T-helper 1 cell treated with Interleukin-12 subunit alpha and Interleukin-12 subunit beta and Interleukin-4 antibody, amounts not matched to agents 30 μg/mL and 1 μg/mL, for 36 hours (primary cell): ENCODE results near the gene IGSF22.
"Not testable (repeated sequence)": the region's sequence is repeated elsewhere in the genome, so short reads cannot be mapped to it uniquely, and the experiment has no call there.

Experiments
- H3K27ac Mint-ChIP-seq: one replicate; pipeline ENCODE4 v1.8.0; 2021; ENCODE audit warnings: mild to moderate bottlenecking, mixed read lengths
- H3K27me3 Mint-ChIP-seq: one replicate; pipeline ENCODE4 v1.8.0; 2021; ENCODE audit warnings: low read depth, mixed read lengths
- H3K36me3 Mint-ChIP-seq: one replicate; pipeline ENCODE4 v1.8.0; 2021; ENCODE audit warnings: low read depth, mixed read lengths
- H3K4me1 Mint-ChIP-seq: one replicate; pipeline ENCODE4 v1.8.0; 2021; ENCODE audit warnings: low read depth, mixed read lengths
- H3K4me3 Mint-ChIP-seq: one replicate; pipeline ENCODE4 v1.8.0; 2021; ENCODE audit warnings: mild to moderate bottlenecking, moderate library complexity, mixed read lengths
- H3K9me3 Mint-ChIP-seq: one replicate; pipeline ENCODE4 v1.8.0; 2021; ENCODE audit warnings: mixed read lengths

Gene IGSF22

GRCh38 chr11:18669219-18669596, 56.8 kb downstream of the IGSF22 start:
- Mint-ChIP-seq H3K4me1 (peaks cover 27% of the 10 kb centered on the region), H3K27me3 (peaks cover 5% of the 10 kb centered on the region), H3K4me3 (no peak overlapping the region), H3K27ac (peak overlapping the region; percentile 43), H3K9me3 (no peaks in the 10 kb centered on the region), H3K36me3 (no peaks in the 10 kb centered on the region)

- H3K36me3 Mint-ChIP-seq, result no peaks in the 10 kb centered on the region
- H3K4me3 Mint-ChIP-seq, result no peak overlapping the region
- peaks cover 27% of the 10 kb centered on the region for H3K4me1 Mint-ChIP-seq
- H3K9me3 Mint-ChIP-seq, result no peaks in the 10 kb centered on the region
- peaks cover 5% of the 10 kb centered on the region for H3K27me3 Mint-ChIP-seq
- peak overlapping the region; percentile 52 for H3K27ac Mint-ChIP-seq
Observed at GRCh38 chr11:18668131-18668530, 57.9 kb downstream of the IGSF22 start.

- Mint-ChIP-seq H3K27me3 (peaks cover 20% of the 10 kb centered on the region), H3K4me1 (peaks cover 21% of the 10 kb centered on the region), H3K4me3 (peak overlapping the region; percentile 47), H3K27ac (peak overlapping the region; percentile 69)
- not testable (repeated sequence) for H3K9me3 Mint-ChIP-seq, H3K36me3 Mint-ChIP-seq
Observed at GRCh38 chr11:18665353-18665872, 60.6 kb downstream of the IGSF22 start.

- Mint-ChIP-seq H3K4me1 (peaks cover 2% of the 10 kb centered on the region), H3K27ac (no peak overlapping the region), H3K4me3 (no peak overlapping the region), H3K9me3 (peaks cover 4% of the 10 kb centered on the region), H3K36me3 (peaks cover 2% of the 10 kb centered on the region), H3K27me3 (peaks cover 18% of the 10 kb centered on the region)
Observed at GRCh38 chr11:18657673-18658072, 68.3 kb downstream of the IGSF22 start.
